ENCODE measurements around the gene ACAD11. TPM values are rescaled to one million over a fixed set of nuclear protein-coding genes. Genes with fewer than 3 reads are reported as not detected.
"Not testable (repeated sequence)": the region's sequence is repeated elsewhere in the genome, so short reads cannot be mapped to it uniquely, and the experiment has no call there.

The ACAD11 gene
- total RNA-seq, 1 donor from 2014 or later, result 14.7 TPM

DNA sequence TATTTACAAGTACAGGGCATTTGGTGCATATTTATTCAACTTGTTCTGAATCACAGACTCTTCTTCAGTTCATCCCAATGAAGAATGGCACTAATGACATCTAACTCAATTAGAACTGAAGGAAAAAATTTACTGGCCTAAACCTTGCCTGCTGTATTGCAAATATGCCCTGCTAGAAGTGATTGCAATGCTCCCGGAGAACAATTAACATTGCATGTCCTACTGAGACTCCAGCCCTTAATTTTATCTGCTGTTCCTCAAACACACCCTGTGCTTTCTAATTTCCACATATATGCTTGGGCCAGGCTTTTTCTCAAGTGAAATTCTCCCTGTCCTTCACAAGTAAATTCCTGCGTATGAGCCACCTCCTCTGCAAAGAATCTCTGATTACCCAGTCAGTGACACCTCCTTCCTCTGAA, 54.2 kb downstream of the ACAD11 start:
- no peak for DNase-seq (ENCODE audit: extremely low spot score, unreplicated experiment)
- no peak overlapping the region for H3K4me3 Mint-ChIP-seq
- H3K9me3 Mint-ChIP-seq, result peaks cover 5% of the 10 kb centered on the region
- peaks cover 25% of the 10 kb centered on the region for H3K36me3 Mint-ChIP-seq
- H3K27me3 Mint-ChIP-seq, result no peaks in the 10 kb centered on the region
- H3K4me1 Mint-ChIP-seq (ENCODE audit: unreplicated experiment), result no peaks in the 10 kb centered on the region
- TF ChIP-seq, protein P1, sequence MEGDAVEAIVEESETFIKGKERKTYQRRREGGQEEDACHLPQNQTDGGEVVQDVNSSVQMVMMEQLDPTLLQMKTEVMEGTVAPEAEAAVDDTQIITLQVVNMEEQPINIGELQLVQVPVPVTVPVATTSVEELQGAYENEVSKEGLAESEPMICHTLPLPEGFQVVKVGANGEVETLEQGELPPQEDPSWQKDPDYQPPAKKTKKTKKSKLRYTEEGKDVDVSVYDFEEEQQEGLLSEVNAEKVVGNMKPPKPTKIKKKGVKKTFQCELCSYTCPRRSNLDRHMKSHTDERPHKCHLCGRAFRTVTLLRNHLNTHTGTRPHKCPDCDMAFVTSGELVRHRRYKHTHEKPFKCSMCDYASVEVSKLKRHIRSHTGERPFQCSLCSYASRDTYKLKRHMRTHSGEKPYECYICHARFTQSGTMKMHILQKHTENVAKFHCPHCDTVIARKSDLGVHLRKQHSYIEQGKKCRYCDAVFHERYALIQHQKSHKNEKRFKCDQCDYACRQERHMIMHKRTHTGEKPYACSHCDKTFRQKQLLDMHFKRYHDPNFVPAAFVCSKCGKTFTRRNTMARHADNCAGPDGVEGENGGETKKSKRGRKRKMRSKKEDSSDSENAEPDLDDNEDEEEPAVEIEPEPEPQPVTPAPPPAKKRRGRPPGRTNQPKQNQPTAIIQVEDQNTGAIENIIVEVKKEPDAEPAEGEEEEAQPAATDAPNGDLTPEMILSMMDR (conservative IDR thresholded peaks at IDR 0.05), result no peak
- no peak overlapping the region for H3K27ac Mint-ChIP-seq

DNA sequence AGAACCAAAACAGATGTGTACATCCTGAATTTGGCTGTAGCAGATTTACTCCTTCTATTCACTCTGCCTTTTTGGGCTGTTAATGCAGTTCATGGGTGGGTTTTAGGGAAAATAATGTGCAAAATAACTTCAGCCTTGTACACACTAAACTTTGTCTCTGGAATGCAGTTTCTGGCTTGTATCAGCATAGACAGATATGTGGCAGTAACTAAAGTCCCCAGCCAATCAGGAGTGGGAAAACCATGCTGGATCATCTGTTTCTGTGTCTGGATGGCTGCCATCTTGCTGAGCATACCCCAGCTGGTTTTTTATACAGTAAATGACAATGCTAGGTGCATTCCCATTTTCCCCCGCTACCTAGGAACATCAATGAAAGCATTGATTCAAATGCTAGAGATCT, 59.0 kb downstream of the ACAD11 start:
- H3K27me3 Mint-ChIP-seq; H3K4me3 Mint-ChIP-seq; H3K4me1 Mint-ChIP-seq (ENCODE audit: unreplicated experiment); DNase-seq (ENCODE audit: extremely low spot score, unreplicated experiment); H3K9me3 Mint-ChIP-seq; H3K27ac Mint-ChIP-seq: not testable (repeated sequence)
- H3K36me3 Mint-ChIP-seq, result peaks cover 16% of the 10 kb centered on the region

DNA sequence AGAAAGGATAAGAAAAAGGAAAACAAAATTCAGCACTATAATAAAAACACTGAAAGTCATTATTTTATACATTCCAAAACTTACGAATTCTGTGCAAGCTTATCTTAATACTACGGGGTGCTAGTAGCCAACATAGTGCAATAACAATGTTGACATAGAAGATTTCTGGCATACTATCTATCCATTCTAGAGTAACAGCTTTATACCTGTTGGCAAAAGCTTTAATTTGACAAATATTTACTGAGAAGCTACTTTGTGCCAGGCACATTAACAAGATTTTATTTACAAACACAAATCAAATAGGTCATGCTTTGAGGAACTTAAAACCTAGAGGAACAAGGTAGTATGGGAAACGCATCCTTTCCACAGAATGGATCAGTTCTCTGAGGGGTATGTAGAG, 61.4 kb downstream of the ACAD11 start:
- peaks cover 6% of the 10 kb centered on the region for H3K4me1 Mint-ChIP-seq (ENCODE audit: unreplicated experiment)
- no peak for DNase-seq (ENCODE audit: extremely low spot score, unreplicated experiment)
- TF ChIP-seq, protein P1 (conservative IDR thresholded peaks at IDR 0.05), result no peak
- H3K36me3 Mint-ChIP-seq, result peaks cover 19% of the 10 kb centered on the region
- H3K9me3 Mint-ChIP-seq, result no peaks in the 10 kb centered on the region
- H3K27ac Mint-ChIP-seq, result no peak overlapping the region
- H3K27me3 Mint-ChIP-seq, result no peaks in the 10 kb centered on the region
- H3K4me3 Mint-ChIP-seq, result no peak overlapping the region

DNA sequence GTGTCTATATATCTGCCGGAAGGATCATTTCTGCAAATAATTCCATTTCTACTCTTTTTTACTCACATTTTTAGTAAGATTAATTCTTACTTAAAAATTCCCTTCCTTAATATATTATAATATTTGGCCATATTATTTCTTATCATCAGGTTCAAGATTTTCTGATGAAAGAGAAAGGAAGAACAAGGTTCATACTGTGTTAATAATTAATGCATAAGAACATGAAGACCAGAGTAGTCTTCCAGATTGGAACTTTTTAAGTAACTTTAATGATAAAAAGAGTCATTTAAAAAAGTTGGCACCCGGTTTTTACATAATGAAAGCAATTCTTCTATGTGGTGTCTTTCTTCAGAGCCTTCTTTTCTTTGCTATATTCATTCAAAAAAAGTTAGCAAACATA, 61.9 kb downstream of the ACAD11 start:
- Mint-ChIP-seq H3K9me3 (no peaks in the 10 kb centered on the region), H3K27ac (no peak overlapping the region), H3K4me3 (no peak overlapping the region), H3K4me1 (ENCODE audit: unreplicated experiment) (peaks cover 6% of the 10 kb centered on the region), H3K27me3 (no peaks in the 10 kb centered on the region), H3K36me3 (peaks cover 16% of the 10 kb centered on the region)
- no peak for DNase-seq (ENCODE audit: extremely low spot score, unreplicated experiment)
- TF ChIP-seq, protein P1 (conservative IDR thresholded peaks at IDR 0.05), result no peak

DNA sequence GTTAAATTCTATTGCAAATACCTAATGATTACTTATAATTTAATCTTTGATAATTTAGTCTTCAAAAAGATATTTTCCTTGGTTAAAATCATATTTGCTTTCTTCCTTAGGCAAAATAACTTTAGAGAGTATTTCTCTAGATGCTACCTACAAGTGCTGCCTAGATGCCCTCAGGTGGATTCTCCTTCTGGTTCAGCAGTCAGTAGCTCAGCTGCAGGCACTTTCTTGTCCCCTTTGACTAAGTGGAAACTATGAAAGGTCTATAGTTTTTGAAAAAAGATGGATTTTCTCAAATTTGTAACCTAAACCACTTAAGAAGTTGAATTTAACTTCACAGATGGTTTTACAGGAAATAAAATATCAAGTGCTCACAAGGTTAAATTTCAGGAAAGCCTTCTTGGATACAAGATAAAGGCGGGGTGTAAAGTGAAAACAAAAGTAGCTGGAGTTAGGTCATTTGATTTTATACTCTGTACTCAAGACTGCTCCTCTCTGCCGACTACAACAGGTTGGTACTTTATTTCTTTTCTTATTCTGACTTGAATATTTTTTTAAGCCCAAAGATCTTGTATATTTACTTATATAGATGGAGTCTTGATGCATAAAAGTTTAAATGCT, 62.7 kb downstream of the ACAD11 start, which contains the start of gene ACKR4:
Gene ACKR4, plus strand, starts transcription at position 455 of the 618 bp plus-strand sequence. CDS start 3,128 bp downstream, outside the sequence.
- Mint-ChIP-seq H3K4me1 (ENCODE audit: unreplicated experiment) (peaks cover 6% of the 10 kb centered on the region), H3K4me3 (no peak within 1 kb of the TSS), H3K36me3 (peaks cover 16% of the 10 kb centered on the region), H3K9me3 (no peaks in the 10 kb centered on the region), H3K27ac (no peak within 1 kb of the TSS), H3K27me3 (no peaks in the 10 kb centered on the region)
- TF ChIP-seq, protein P1 (conservative IDR thresholded peaks at IDR 0.05), result no peak
- no peak for DNase-seq (ENCODE audit: extremely low spot score, unreplicated experiment)

DNA sequence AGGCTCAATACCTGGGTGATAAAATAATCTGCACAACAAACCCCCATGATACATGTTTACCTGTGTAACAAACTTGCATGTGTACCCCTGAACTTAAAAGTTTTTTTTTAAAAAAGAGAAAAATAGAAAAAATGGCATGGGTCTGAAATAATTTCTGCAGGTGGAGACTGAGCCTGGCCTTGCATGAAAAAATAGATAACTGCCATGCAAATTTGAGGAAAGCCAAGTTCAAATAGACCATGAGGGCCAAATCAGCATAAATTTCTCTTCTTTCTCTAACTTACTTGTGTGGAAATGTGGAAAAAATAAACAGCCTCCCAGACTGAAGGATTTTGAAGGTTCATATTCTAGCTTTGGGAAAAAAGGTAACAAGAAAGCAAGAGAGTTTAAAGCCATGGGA, 63.3 kb downstream of the ACAD11 start:
- H3K9me3 Mint-ChIP-seq, result no peaks in the 10 kb centered on the region

More for the DNA sequence above, 63.3 kb downstream of the ACAD11 start:
- Mint-ChIP-seq H3K27ac (no peak overlapping the region), H3K4me1 (ENCODE audit: unreplicated experiment) (peaks cover 6% of the 10 kb centered on the region), H3K27me3 (no peaks in the 10 kb centered on the region), H3K36me3 (peaks cover 16% of the 10 kb centered on the region), H3K4me3 (no peak overlapping the region)
- TF ChIP-seq, protein P1 (conservative IDR thresholded peaks at IDR 0.05), result no peak
- DNase-seq (ENCODE audit: extremely low spot score, unreplicated experiment), result no peak

Data from type B pancreatic cell (in vitro differentiated cells).